GM21367 (cell line): Measurements from ENCODE around the gene FBXW8.

Source experiments
- ATAC-seq: cut with Tn5 transposase; IDR thresholded peaks from one replicate; pipeline ENCODE4 v1.9.1; 2021; ENCODE audit not compliant: unreplicated experiment

Gene FBXW8

GRCh38 chr12:116984098-116984497, 73.3 kb downstream of the FBXW8 start:
- no peak for ATAC-seq

DNA sequence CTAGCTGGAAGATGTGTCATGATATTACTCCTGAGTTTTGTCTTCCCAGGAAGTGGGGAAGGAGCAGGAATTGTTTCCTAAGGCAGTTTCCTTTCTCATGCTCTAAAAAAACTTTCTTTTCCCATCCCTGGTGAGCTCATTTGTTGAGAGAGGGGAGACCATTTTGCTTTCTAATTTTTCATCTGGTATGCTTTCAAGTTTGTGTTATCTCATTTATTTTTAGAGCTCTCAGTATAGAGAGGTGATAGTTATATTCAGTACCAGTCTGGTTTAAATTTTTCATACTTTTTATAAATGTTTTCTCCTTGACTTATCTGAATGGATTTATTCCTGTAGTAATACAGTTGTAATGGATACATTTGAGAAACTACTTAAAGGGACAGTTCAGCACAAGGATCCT, 79.6 kb downstream of the FBXW8 start:
- no peak for ATAC-seq

DNA sequence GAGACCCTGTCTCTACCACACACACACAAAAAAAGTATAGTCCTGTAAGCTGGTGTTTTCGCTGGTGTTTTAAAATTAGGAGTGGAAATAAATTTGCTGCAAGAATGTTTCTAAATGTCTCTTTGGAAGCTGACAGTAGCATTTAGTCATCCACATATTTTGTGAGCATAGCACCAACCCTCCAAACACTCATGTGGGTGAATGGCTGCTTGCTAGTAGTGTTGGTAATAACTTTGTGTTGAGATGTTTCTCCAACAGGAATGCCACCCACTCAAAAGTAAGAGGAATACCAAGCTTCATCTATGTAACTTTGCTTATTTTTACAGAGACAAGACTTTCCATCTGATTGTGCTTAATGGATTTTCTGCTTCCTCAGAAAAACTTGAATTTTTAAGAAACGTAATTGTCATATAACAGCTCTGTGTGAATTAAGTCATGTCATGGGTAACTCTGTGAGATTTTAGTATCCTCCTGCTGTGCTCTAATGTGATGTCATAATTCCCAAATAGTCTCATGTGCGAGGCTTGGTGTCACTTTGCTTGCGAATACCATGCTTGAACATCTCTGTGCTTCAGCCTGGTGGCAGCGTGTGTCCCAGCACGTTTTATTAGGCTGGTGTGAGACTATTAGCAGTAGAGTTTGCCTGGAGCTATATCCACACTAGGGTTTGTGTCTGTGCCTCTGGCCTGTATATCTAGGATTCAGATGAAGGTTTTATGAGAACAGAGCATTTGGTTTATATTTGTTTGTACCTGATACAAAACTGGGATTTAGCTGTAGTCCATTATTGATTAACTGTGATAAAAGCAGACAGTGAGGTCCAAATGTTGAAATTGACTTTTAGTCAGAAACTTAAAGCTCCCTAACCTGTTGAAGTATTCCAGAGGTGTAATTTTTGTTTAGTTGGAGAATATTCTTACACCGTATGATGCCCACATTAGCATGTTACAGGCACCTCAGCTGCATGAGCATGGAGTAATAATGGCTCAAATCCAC, 80.5 kb downstream of the FBXW8 start:
- ATAC-seq: no peak

DNA sequence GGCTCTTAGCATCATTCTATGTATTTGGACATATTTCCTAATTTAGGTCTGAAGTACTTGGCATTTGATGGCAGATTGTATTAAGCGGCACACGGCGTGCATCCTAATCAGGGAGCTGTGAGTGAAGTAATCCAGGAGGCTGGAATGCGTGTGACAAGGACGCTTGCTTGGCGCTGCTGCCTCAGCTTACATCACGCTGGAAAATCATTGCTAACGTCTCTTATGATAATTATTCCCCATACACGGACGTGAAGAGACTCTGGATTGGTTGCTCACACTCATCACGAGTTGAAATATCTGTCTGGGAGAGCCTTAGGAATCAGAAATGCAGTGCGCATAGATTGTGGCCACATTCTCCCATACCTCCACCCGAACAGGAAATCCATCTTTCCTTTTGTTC, 85.3 kb downstream of the FBXW8 start:
- ATAC-seq: no peak

DNA sequence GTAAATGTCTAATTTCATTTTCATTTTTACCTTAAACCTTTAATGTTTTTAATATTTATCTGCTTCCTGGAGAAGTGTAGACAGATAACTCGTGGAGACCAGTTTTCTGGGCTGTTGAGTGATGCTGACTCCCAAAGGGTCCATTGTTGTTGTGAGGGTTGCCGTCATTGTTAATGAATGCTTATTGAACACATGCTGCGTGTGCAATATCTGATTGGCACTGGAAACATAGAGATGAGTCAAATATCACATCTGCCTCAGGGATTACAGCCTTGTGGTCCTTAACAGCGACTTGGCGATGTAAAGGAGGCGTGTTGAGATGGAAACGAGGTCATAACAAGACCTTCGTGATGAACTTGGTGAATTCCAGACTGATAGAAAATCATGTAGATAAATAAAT, 85.9 kb downstream of the FBXW8 start:
- ATAC-seq: no peak

- ATAC-seq: no peak
Observed at GRCh38 chr12:116999066-116999465, 88.3 kb downstream of the FBXW8 start.

DNA sequence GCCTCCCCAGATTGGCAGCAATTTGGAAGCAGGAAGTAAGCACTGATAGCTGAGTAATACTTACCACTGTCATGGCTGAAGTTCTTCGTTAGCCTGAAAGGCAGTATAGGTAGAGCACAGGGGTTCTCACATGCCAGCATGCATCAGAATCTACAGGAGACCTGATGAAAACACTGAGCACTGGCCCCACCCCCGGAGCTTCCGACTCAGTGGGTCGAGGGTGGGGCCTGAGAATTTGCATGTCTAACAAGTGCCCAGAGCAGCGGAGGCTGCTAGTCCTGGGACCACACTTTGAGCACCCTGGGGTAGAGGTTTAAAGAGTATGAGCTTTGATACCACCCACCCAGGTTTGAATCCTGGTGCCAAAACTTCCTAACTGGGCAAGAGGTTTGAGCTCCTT, 89.6 kb downstream of the FBXW8 start:
- no peak for ATAC-seq

GRCh38 chr12:117002051-117002817, 91.5 kb downstream of the FBXW8 start:
- ATAC-seq: no peak

DNA sequence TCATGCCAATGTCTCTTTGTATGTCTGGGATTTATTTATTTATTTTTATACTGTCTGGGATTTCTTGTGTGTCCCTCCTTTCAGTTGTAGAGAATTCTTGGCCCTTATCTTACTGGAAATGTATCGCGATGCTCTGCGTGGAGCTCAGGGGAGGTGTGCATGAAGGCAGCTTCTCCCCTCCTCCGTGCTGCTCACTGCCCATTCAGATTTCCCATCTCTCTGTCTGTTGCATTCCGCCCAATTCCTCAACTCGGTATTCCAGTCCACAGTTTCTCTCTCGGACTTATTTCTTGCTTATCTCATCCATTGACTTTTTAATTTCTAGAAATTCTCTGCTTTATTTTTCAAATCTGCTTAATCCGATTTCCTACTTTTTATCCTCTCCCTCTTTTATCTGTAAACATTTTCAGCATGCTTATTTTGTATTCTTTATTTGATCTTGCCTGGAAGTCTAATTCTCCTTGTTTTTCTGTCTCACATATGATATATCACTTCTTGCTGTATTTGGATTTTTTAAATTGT, 93.2 kb downstream of the FBXW8 start:
- ATAC-seq: no peak

- ATAC-seq: no peak
Observed at GRCh38 chr12:117005417-117006046, 94.8 kb downstream of the FBXW8 start.

GRCh38 chr12:117006333-117006732, 95.6 kb downstream of the FBXW8 start:
- no peak for ATAC-seq

- ATAC-seq: no peak
Observed at GRCh38 chr12:117007577-117007976, 96.8 kb downstream of the FBXW8 start.

- ATAC-seq: no peak
Observed at GRCh38 chr12:117009759-117010158, 99.0 kb downstream of the FBXW8 start.

DNA sequence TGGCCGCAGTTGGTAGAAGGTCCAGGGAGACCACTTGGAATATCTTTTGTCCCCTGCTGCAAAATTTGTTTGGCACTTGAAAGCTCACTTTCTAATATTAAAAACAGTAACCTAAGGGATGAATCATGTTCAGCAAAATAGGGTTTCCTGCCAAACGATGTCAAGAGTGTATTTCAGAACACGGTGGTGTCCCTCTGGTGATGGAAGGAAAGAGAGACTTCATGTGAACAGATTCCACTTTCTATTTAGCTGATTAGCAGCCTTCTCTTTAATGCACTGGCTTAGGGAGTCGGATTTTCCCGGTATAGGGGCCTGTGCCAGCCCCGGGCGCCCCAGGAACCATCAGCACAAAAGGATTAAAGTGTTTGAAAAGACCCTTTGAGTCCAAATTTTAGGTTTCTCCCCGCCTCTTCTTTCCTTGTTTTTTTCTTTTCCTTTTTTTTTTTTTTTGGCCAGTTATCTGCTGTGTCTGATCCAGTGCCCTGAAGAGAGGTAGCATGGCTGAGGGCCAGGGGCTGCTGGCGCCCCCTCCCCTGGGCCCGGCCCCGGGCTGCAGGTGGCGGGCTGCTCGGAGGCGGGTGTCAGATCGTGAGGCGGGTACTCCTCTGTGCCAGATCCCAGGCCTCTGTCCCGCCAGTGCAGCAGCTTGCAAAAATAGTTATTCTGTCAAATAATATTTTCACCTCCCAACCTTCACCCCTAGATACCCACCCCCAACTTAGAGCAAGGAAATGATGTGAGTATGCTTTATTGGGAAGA, 100.1 kb downstream of the FBXW8 start:
- no peak for ATAC-seq

DNA sequence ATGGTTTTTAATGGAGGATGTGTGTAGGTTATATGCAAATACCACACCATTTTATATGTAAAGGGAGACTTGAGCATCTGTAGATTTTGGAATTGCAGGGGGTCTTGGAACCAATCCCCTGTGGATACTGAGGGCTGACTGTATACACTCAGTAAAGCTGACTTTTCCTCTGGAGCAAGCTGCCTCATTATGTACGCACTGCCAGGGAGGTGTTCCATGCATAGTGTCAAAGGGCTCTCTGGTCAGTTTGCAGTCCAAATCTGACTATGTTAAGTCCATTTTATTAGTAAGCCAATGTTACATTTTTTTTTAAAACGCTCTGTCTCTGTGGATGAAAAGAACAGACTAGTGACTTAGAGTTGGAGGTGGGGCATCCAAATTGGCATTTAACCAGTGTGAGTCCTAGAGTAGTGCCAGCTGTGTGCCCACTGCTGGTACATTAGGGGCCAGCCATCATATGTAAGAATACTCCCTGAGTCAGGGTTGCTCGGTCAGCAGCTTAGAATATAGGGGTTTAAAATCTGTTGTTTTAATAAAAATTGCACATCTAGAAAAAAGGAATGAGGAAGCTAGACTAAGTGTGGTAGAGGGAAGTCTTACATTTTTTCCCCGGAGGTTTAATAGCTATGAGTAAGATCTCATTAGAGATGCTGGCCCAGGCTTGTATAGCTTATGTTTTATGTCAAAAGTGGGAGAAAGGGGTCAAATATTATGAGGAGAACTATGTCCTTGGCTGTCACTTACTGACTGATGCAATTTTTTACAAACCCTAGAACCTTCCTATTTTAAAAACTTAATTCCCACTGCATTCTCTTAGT, 101.4 kb downstream of the FBXW8 start:
- ATAC-seq: no peak

- no peak for ATAC-seq
Observed at GRCh38 chr12:117013726-117014125, 103.0 kb downstream of the FBXW8 start.

DNA sequence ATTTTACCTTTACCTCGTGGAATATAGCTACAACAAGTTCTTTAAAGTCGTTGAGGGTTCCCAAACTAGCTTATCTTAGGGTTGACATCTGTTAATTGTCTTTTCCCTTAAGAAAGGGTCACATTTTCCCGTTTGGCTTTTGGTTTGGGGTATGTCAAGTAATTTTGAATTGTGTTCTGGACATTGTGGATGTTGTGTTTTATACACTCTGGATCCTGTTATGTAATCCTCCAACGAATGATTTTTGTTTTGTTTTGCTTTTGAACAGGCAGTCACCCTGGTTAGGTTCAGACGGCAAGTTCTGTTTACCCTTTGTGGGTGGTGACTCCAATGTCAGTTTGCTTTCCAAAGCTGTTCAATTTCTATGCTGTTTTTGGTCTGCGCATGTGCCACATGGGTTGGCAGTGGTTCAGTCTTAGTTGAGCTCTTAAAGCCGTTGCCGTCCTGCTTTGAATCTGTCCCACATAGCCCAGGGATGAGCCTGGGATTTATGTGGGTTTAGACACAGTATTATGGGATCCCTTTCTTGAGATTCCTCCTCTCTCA, 103.7 kb downstream of the FBXW8 start:
- ATAC-seq: no peak

GRCh38 chr12:117015811-117016210, 105.1 kb downstream of the FBXW8 start:
- ATAC-seq: no peak

- ATAC-seq: no peak
Observed at GRCh38 chr12:117017807-117018206, 107.1 kb downstream of the FBXW8 start.
